ENCODE data around the gene MRPS25.

- TF ChIP-seq ZNF223 (tag by site-specific recombination; IDR thresholded peaks at IDR 0.05) (no peak), CTCF (tag by site-specific recombination; IDR thresholded peaks at IDR 0.05) (no peak), ZNF394 (tag by site-specific recombination; IDR thresholded peaks at IDR 0.05; ENCODE audit: borderline replicate concordance) (no peak), ZNF654 (tag by site-specific recombination; IDR thresholded peaks at IDR 0.05; ENCODE audit: low read depth) (no peak), ZNF302 (tag by site-specific recombination; IDR thresholded peaks at IDR 0.05; ENCODE audit: low read depth) (no peak), ZNF112 (tag by site-specific recombination; IDR thresholded peaks at IDR 0.05) (no peak), ZNF514 (tag by site-specific recombination; IDR thresholded peaks at IDR 0.05) (no peak), ZNF768 (tag by site-specific recombination; IDR thresholded peaks at IDR 0.05) (no peak), ZBTB11 (tag by site-specific recombination; conservative IDR thresholded peaks at IDR 0.05; ENCODE audit: low read depth) (no peak), YY1 (tag by site-specific recombination; IDR thresholded peaks at IDR 0.05) (no peak), ZBTB7A (tag by site-specific recombination; IDR thresholded peaks at IDR 0.05; ENCODE audit: low read depth) (no peak)
Observed at GRCh38 chr3:15052335-15053242, 12.5 kb downstream of the MRPS25 start.

All from HEK293 (cell line).